Islet precursor cell (in vitro differentiated cells): ENCODE measurements around the gene KCNJ6.

Source experiments
- DNase-seq: peaks from one replicate; pipeline ENCODE4 v3.0.0-alpha.2; 2018

Gene KCNJ6

GRCh38 chr21:37562920-37563640 is 353.2 kb downstream of the KCNJ6 start:
- DNase-seq: no peak

- DNase-seq: no peak
Measured at GRCh38 chr21:37561941-37562919, 354.0 kb downstream of the KCNJ6 start.

- DNase-seq: no peak
Measured at GRCh38 chr21:37561506-37561905, 354.8 kb downstream of the KCNJ6 start.

- no peak for DNase-seq
Measured at GRCh38 chr21:37560385-37560784, 355.9 kb downstream of the KCNJ6 start.

- DNase-seq: no peak
Measured at GRCh38 chr21:37558676-37559211, 357.5 kb downstream of the KCNJ6 start.
